Stomach (tissue), 4 donors: Measurements from ENCODE around the gene TPRG1.

ENCODE experiments used
- EP300 ChIP-seq: sonication (generic); formaldehyde crosslinking; IDR thresholded peaks from one replicate; pipeline ENCODE4 v1.6.1; 2017; ENCODE audit warnings: antibody characterized with exemption
- POLR2A ChIP-seq, 4 donors: fragments of 450-650 bp; IDR thresholded peaks; one replicate each; pipeline ENCODE4 v1.6.1; 2016; ENCODE audit warnings: antibody characterized with exemption in 4 of 4, control low read depth in 2 of 4, mild to moderate bottlenecking in 1 of 4, moderate library complexity in 1 of 4
- POLR2AphosphoS5 ChIP-seq, 3 donors: sonication (generic); formaldehyde crosslinking; IDR thresholded peaks; one replicate each; pipeline ENCODE4 v1.6.1; 2016; ENCODE audit warnings: antibody characterized with exemption in 3 of 3
- TF ChIP-seq, protein P1 (sequence below), 7 experiments: fragments of 450-650 bp in 4 of 7; fragments of 200-600 bp in 3 of 7; sonication (generic) in 3 of 7; IDR thresholded peaks; one replicate each; pipeline ENCODE4 v1.5.1; 2016 to 2019; ENCODE audit warnings: antibody characterized with exemption in 7 of 7, control low read depth in 2 of 7, mild to moderate bottlenecking in 1 of 7

DNA sequence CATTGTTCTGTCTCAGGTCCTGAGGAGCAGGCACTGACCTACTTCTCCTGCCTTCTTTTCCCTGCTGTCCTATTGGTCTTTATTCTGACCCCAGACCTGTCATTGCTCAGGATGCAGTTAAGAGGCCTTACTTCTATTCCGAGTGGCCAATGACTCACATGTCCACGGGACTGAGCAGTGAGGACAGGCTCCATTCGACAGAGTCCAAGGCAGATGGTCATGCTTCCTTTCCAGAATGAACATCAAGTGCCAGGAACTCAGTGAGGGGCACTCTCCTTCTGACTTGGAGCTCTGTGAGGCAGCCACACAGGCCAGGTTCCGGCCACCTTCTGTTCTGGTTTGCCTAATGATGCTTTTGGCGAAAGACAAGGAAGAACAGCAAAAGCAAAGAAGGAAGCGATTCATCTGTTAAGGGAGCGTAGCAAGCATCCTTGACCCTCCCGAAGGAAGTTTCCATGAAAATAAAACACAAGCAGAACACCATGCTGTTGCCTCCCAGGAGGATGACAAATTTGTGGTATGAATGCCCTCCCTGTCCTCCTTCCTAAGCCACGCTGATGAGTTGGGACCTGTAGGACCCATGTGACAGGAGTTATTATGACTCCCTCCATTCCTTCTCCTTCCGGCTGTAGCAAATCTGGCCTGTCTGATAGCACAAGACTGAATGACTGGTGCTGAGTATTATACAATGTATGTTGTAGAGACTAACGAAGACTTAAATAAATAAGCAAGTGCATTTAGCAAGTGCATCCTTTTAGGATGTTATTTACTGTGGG is 14.4 kb upstream of the TPRG1 start:
- TF ChIP-seq POLR2A (IDR thresholded peaks at IDR 0.05): no peak
- TF ChIP-seq, protein P1, sequence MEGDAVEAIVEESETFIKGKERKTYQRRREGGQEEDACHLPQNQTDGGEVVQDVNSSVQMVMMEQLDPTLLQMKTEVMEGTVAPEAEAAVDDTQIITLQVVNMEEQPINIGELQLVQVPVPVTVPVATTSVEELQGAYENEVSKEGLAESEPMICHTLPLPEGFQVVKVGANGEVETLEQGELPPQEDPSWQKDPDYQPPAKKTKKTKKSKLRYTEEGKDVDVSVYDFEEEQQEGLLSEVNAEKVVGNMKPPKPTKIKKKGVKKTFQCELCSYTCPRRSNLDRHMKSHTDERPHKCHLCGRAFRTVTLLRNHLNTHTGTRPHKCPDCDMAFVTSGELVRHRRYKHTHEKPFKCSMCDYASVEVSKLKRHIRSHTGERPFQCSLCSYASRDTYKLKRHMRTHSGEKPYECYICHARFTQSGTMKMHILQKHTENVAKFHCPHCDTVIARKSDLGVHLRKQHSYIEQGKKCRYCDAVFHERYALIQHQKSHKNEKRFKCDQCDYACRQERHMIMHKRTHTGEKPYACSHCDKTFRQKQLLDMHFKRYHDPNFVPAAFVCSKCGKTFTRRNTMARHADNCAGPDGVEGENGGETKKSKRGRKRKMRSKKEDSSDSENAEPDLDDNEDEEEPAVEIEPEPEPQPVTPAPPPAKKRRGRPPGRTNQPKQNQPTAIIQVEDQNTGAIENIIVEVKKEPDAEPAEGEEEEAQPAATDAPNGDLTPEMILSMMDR (IDR thresholded peaks at IDR 0.05): no peak
- no peak for TF ChIP-seq EP300
- no peak for TF ChIP-seq POLR2AphosphoS5 (IDR thresholded peaks at IDR 0.05)
